Measurements from ENCODE around the gene PUM1.

The PUM1 gene

GRCh38 chr1:30882678-30883388 is 182.7 kb downstream of the PUM1 start:
- DNase-seq (ENCODE audit: low read depth) = no peak
- no peak overlapping the region for H3K4me3 ChIP-seq (replicated peaks; ENCODE audit: low read depth, low read length)
- TF ChIP-seq, protein P1, sequence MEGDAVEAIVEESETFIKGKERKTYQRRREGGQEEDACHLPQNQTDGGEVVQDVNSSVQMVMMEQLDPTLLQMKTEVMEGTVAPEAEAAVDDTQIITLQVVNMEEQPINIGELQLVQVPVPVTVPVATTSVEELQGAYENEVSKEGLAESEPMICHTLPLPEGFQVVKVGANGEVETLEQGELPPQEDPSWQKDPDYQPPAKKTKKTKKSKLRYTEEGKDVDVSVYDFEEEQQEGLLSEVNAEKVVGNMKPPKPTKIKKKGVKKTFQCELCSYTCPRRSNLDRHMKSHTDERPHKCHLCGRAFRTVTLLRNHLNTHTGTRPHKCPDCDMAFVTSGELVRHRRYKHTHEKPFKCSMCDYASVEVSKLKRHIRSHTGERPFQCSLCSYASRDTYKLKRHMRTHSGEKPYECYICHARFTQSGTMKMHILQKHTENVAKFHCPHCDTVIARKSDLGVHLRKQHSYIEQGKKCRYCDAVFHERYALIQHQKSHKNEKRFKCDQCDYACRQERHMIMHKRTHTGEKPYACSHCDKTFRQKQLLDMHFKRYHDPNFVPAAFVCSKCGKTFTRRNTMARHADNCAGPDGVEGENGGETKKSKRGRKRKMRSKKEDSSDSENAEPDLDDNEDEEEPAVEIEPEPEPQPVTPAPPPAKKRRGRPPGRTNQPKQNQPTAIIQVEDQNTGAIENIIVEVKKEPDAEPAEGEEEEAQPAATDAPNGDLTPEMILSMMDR (IDR thresholded peaks at IDR 0.05; ENCODE audit: low read length, missing control alignments) = no peak

All from fibroblast of pulmonary artery (primary cell).